GM18873 (cell line): Measurements from ENCODE around the gene PTTG1IP.

Source experiments
- ATAC-seq: cut with Tn5 transposase; IDR thresholded peaks from one replicate; pipeline ENCODE4 v1.9.1; 2021; ENCODE audit warnings: mild to moderate bottlenecking, moderate library complexity, moderate number of reproducible peaks; ENCODE audit not compliant: unreplicated experiment, low FRiP score

Gene PTTG1IP

DNA sequence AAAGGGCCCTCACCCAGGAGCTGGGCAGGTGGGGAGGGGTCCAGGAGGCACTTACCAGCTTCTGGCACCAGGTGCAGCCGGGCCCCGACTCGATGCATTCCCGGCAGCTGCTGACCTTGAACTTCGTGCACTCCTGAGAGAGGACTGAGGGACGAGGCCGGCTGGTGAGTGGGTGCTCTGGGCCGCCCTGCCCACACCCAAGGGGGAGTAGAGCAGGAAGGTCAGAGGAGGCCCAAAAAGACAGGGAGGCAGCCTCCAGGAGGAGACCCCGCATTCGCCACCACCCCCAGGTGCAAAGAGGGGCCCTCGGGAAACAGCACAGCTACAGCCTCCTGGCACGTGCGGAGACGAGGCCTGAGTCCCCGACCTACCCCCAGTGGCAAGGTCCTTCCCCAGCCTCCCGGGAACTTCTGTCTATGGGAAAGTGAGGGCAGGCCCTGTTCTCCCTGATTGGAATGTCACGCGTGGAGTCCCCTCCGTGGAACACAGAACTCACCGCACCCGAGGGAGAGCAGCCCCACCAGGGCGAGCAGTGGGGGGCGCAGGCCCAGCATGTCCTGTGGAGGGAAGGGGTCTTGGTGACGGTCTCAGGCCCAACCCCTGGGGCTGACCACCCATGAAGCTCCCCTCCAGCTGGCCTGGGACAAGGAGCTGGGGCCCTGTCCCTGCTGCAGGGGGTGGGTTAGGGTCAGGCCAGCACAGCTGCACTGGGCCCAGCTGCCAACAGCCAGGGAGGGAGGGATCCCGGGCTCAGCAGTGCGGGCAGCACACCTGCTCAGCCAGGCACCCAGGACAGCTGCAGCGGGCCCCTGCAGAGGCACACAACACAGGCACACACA is 37.0 kb upstream of the PTTG1IP start:
- no peak for ATAC-seq

GRCh38 chr21:44909719-44910118 is 36.2 kb upstream of the PTTG1IP start:
- no peak for ATAC-seq

DNA sequence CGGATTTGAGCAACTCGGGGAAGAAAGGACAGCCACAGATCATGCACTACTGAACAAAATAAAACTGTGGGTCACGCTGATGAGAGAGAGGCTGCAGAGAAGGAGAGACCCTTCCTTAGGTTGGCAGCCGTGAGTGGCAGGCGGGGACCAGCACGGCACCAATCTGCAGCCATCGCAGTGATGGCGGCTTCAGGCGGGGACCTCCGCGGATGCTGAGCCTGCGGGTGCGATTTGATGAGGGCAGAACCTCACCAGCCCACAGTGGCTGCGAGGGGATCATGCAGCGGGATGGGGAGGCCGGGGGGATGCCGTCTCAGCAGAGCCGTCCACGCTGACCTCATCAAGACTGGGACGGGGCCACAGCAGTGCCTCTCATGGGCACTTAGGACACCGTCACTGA is 35.4 kb upstream of the PTTG1IP start:
- ATAC-seq = no peak

DNA sequence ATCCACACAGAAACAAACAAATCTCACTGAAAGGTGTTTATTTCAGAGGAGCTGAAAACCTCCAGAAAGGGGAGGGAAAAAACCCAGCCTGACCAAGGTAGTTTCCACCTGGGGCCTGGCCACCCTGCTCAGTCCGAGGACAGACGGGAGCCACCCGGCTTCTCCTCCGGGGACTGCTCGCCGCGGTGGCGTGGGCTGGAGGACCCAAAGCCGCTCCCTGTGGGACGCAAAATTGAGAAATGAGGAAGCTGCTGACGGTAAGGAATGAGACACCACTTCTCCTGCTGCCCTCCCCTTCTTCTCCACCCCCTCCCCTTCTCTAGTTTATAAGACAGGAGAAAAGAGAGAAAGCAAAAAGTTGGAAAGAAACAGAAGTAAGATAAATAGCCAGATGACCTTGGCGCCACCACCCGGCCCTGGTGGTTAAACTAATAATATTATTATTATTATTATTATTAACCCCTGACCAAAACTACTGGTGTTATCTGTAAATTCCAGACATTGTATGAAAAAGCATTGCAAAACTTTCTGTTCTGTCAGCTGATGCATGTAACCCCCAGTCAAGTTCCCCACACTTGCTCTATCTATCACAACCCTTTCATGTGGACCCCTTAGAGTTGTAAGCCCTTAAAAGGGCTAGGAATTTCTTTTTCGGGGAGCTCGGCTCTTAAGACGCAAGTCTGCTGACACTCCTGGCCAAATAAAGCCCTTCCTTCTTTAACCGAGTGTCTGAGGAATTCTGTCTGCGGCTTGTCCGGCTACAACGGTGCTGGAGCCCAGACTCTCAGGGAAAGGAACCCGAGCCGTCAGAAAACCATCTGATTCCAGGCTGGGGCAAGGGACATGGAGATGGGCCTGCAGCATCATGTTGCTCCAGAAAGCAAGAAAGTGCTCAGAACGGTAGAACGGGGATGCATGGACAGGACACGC is 34.7 kb upstream of the PTTG1IP start:
- no peak for ATAC-seq

GRCh38 chr21:44907225-44907965 is 33.9 kb upstream of the PTTG1IP start:
- no peak for ATAC-seq

DNA sequence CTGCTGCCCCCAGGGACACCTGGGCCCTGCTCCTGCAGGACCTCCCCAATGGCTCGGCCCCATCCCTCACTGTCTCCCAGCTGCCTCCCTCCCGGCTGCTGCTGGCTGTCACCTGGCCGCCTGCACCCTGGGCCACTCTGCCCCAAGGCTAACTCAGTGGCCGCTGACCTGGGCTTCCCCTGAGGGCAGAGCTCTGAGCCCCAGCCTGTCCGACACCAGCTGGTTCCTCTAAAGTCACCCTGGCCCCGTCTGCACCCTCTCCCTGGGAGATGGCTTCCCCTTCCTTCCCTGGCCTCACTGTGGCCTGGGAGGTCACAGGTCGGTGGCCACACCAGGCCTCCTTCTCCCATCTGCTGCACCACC is 32.2 kb upstream of the PTTG1IP start:
- ATAC-seq = no peak

DNA sequence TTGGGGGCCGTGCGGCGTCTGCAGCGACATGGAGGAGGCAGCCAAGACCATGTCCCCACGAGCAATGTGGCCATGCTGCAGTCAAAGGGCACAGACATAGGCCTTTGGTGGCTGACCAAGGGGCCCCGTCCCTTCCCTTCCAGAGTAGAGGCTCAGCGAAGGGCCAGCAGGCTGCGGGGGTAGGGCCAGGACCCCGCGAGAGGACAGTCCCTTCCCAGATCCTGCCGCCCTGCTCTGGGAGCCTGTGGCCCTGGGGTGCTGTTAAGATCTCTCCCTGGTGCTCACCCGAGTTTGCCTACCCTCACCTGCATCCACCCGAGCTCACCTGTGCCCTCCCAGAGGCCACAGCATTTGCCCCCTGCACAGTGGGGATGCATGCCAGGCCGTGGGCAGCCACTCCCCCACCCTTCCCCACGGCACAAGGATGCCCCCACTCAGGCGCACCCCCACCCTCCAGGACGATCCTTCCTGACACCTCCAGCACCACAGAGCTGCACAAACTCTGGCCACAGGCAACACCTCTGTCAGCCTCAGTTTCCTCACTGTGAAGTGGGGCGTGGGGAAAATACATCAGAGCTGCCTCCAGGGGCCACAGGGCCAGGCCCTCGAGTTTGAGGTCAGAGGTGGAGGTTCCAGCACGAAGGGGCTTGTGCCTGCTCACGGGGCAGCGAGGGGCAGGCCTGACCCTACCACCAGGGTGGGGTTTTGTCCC is 31.7 kb upstream of the PTTG1IP start:
- ATAC-seq = no peak

DNA sequence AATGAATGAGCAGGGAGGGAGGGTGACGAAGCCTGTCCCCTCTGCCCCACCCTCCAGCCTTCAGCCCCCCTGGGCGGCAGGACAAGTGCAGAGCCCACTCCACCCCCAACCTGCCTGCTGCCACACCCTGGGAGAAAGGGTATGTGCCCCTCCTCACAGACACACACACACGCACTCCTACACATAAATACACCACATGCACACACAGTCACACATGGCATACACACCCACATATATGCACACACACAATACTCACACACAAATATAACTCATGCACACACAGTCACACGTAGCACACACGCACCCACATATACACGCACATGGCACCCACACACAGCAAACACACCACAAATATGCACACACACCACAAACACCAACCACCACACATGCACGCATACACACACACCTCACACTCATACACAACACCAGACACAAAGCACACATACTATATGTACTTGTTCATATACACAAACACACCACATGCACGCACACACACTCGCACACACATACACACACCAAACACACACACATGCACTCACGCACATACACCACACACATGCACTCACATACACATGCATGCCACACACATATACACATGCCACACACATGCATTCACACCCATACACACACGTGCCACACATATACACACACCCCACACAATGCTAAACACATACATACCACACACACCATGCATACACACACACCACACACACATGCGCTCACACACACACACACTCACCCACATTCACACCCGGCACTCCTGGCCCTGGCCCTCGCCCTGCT is 30.8 kb upstream of the PTTG1IP start:
- no peak for ATAC-seq

DNA sequence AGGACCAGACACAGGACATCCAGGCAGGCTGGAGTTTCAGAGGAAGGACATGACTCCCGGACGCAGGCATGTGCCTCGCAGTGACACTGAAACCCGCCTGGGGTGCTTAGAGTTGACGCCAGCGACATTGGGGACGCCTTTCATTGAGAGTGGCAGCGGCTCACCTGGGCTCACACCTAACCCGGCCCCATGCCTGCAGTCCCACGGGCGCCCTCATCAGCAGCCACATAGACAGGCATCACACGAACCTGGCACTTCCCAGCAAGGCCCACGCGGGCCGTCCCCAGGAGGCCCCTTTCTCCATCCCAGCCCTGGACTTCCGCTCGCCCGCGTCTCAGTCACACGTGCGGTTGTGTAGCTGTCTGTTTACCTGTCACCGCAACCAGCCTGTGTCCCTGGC is 30.2 kb upstream of the PTTG1IP start:
- no peak for ATAC-seq

DNA sequence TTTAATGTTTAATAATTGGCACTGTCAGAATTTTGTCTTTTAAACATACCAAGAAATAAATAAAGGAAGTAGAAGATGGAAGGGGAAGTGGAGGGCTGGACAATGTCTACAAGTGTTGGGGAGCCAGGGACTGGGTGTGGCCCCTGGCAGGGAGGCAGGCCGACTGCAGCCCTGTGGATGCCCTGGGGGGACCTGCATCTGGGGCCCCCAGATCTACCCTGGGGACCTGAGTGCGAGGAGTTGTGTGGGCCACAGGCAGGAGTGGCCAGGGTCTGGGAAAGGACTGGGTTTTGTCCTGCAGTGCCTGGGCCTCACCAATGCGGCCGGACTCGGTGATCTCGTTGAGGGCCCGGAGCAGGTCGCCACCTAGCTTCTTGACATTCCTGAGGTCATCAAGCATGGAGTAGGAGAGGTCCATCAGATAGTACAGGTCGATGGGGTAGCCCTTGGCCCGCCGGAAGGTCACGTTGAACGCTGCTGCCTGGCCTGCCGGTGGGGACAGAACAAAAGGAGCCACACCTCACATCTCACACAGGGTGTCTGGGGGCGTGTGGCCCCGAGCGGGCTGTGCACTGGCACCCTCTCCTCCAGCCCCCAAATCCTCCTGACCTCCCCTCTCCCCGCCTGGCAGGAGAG is 29.7 kb upstream of the PTTG1IP start:
- no peak for ATAC-seq

DNA sequence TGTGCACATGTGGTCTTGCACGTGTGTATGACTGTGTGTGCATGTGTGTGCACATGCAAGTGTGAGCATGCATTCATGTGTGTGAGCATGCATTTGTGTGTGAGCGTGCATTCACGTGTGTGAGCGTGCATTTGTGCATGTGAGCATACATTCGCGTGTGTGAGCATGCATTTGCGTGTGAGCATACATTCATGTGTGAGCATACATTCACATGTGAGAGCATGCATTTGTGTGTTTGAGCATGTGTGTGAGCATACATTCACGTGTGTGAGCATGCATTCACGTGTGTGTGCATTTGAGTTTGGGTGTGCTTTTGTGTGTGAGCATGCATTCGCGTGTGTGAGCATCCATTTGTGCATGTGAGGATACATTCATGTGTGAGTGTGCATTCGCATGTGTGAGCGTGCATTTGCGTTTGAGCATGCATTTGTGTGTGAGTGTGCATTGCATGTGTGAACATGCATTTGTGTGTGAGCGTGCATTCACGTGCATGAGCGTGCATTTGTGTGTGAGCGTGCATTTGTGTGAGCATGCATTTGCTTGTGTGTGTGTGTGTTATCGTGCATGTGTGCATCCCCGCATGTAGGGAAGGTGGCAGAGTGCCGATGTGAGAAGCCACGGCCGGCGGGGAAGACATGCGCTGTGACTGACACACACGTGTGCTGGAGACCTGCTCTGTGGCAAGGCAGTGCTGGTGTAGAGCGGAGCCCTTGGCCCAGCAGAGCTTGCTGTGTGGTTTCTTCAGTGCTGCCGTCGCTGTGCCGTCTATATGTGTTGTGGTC is 29.0 kb upstream of the PTTG1IP start:
- ATAC-seq = no peak

DNA sequence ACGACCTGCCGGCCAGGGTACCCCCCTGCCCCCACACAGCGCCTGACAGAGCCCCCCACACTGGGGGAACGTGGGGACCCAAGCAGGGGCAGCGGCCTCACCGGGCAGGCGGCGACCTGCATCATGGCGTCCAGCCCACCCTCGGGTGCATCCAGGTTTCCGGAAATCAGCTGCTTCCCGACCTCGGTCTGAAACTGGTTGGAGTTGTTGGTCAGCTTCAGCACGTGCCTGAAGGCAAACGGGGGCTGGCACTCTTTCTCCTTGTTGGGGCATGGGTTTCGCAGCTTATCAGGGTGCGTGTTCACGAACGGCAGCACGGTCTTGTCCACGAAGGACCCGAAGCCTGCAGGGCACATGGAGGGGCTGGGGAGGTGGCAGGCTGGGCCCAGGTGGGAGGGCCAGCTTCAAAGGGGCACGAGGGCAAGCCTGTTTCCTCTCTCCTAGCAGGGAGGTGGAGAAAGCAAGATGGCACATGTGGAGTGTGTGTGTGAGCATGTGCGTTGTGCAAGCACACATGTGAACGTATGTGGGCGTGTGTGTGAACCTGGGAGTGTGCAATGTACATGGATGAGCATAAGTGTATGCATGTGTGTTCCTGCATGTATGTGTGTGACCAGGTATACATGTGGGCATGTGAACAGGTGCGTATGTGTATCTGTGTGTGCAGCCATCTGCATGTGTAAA is 28.0 kb upstream of the PTTG1IP start:
- no peak for ATAC-seq

GRCh38 chr21:44900559-44901251 is 27.2 kb upstream of the PTTG1IP start:
- no peak for ATAC-seq

GRCh38 chr21:44899768-44900558 is 26.5 kb upstream of the PTTG1IP start:
- ATAC-seq = no peak

GRCh38 chr21:44898851-44899767 is 25.6 kb upstream of the PTTG1IP start:
- no peak for ATAC-seq
